ENCODE measurements around the gene ITPK1.

- TF ChIP-seq CTCF (conservative IDR thresholded peaks at IDR 0.05) (no peak), EZH2 (IDR thresholded peaks at IDR 0.05; ENCODE audit: low read depth) (no peak)
These were observed 22.8 kb downstream of the ITPK1 start for GRCh38 chr14:93092606-93093556.
